Heart left ventricle (tissue), 16 donors: ENCODE measurements around the gene HADHB. TPM values are rescaled to one million over a fixed set of nuclear protein-coding genes. Genes with fewer than 3 reads are reported as not detected.

Experiments
- ATAC-seq, 4 donors: fragments of 200-7000 bp; cut with Tn5 transposase; one replicate each; pipeline ENCODE4 v1.9.1; 2020 to 2022; ENCODE audit warnings: moderate library complexity in 4 of 4, mild to moderate bottlenecking in 3 of 4, moderate number of reproducible peaks in 1 of 4
- DNase-seq, 5 donors: peaks; one replicate each; pipeline ENCODE4 v3.0.0-alpha.2; 2020
- H3K27ac ChIP-seq, 12 donors: fragments of 200-600 bp; sonication (generic) in 4 of 12; one replicate each; pipeline versions ENCODE4 v1.5.0 to v1.8.0; 2016 to 2022; ENCODE audit warnings: mild to moderate bottlenecking in 2 of 12
- H3K27me3 ChIP-seq, 9 donors: fragments of 200-600 bp; sonication (generic) in 2 of 9; one replicate each; pipeline versions ENCODE4 v1.5.1 to v1.8.0; 2016 to 2022; ENCODE audit warnings: mild to moderate bottlenecking in 3 of 9
- H3K36me3 ChIP-seq, 9 donors: fragments of 200-600 bp; sonication (generic) in 2 of 9; one replicate each; pipeline versions ENCODE4 v1.5.0 to v1.8.0; 2018 to 2022; ENCODE audit warnings: mild to moderate bottlenecking in 2 of 9
- H3K4me1 ChIP-seq, 12 donors: fragments of 200-600 bp; sonication (generic) in 4 of 12; one replicate each; pipeline versions ENCODE4 v1.5.0 to v1.8.0; 2016 to 2022; ENCODE audit warnings: mild to moderate bottlenecking in 3 of 12
- H3K4me3 ChIP-seq, 12 donors: fragments of 200-600 bp; sonication (generic) in 4 of 12; one replicate each; pipeline versions ENCODE4 v1.5.0 to v1.8.0; 2017 to 2022; ENCODE audit warnings: mild to moderate bottlenecking in 9 of 12, moderate library complexity in 4 of 12
- H3K9me3 ChIP-seq, 12 donors: fragments of 200-600 bp; sonication (generic) in 4 of 12; one replicate each; pipeline versions ENCODE4 v1.5.0 to v1.8.0; 2016 to 2022; ENCODE audit warnings: mild to moderate bottlenecking in 1 of 12
- CTCF ChIP-seq, 12 donors: fragments of 200-600 bp; sonication (generic) in 4 of 12; IDR thresholded peaks; one replicate each; pipeline versions ENCODE4 v1.5.0 to v1.8.0; 2018 to 2022; ENCODE audit warnings: antibody characterized with exemption in 12 of 12, mild to moderate bottlenecking in 5 of 12
- POLR2A ChIP-seq, 2 donors: fragments of 450-650 bp; IDR thresholded peaks; one replicate each; pipeline ENCODE4 v1.6.1; 2017; ENCODE audit warnings: antibody characterized with exemption in 2 of 2, mild to moderate bottlenecking in 2 of 2, moderate library complexity in 2 of 2
- WGBS, 4 donors: extraction: QIAGEN DNeasy Blood & Tissue Kit in 2 of 4; methylation state at CpG; one replicate each; pipeline versions ENCODE4 v1.1.5 to v1.1.7; 2013 to 2018; 5-methylcytosine and 5-hydroxymethylcytosine counted together
- intact Hi-C, 10 donors: fragments of 100-400 bp; cut with DNase I; formaldehyde crosslinking; loops; one replicate each; pipeline versions ENCODE4 v1.11.1 to v1.14.2; 2022
- long read RNA-seq, 3 donors: library from polyadenylated mRNA; unstranded; transcript quantifications; one replicate each; pipeline ENCODE4 v2.0.0, GENCODE V29; 2020 to 2021
- polyA plus RNA-seq, 2 donors: library from polyadenylated mRNA; stranded (reverse); fragments of 200-250 nt; gene quantifications; one replicate each; pipeline ENCODE4 v1.2.3, GENCODE V29; 2013
- total RNA-seq, 9 donors: library from RNA; depleted of rRNA in 2 of 9; stranded (reverse); fragments of >200 nt in 2 of 9; fragmentation: NEBNext Ultra II Directional in 3 of 9; extraction: Animal tissue kit (Norgen Biotek cat#: 25700) in 3 of 9; gene quantifications; one replicate each; pipeline versions ENCODE4 v1.1.0 to v1.2.4, GENCODE V29; 2016 to 2023
- donor health status: ischemic (EF 13 %, LVEDD 7.1; RV severe dilation, severe dysfunction).
- donor health status: healthy with polysubstance abuse.
- donor health status: DM: no; HTN: yes; CAD: no.
- donor health status: DM: no; HTN: no; CAD: no.
- donor health status: ischemic (EF 25% LVEDD 6.9; RV normal size, moderate dysfunction).
- donor health status: ischemic (EF 25% LVEDD 5.7; RV mildly dilated, moderate dysfunction).
- donor health status: healthy.
- donor health status: DM: yes; HTN: yes; CAD: no.
- donor health status: ischemic (EF 35%, LVEDD 5.7; RV mildly dilated, moderate dysfunction).
- donor health status: nonischemic (EF 11% LVEDD 7.7; RV severe dilation, severe dysfunction).
- donor health status: DM: yes; HTN: yes; CAD: no.
- donor health status: PGD.
- donor health status: ischemic (EF 29% LVEDD 5.4; RV normal size, mild dysfunction).
- donor health status: nonischemic (EF 23%, LVEDD 6.1; RV moderate dilation, normal function).

The HADHB gene
- total RNA-seq (1,000 to 10,000 TPM in 4 of 9 donors, 100 to 1,000 TPM in 5; 684 to 1,915 (median 836) TPM), polyA plus RNA-seq (100 to 1,000 TPM; 526 TPM)
- long read RNA-seq, donor 1, transcript HADHB-201 (16 exons, 2,044 nt) = major isoform, 2,197 of 2,597 reads
- long read RNA-seq, donor 1, transcript HADHB-208 (15 exons, 2,142 nt) = minor isoform, 45 of 2,597 reads
- long read RNA-seq, donor 1, partial matches to known transcripts = 245 of 2,597 reads
- long read RNA-seq, donor 1, other reads (novel, unspliced or antisense) = 107 of 2,597 reads
- long read RNA-seq, donor 2, transcript HADHB-208 (15 exons, 2,142 nt) = minor isoform, 127 of 10,016 reads
- long read RNA-seq, donor 2, transcript HADHB-201 (16 exons, 2,044 nt) = major isoform, 8,779 of 10,016 reads
- long read RNA-seq, donor 2, transcript HADHB-202 (14 exons, 1,588 nt) = minor isoform, 27 of 10,016 reads
- long read RNA-seq, donor 2, partial matches to known transcripts = 740 of 10,016 reads
- long read RNA-seq, donor 2, other reads (novel, unspliced or antisense) = 341 of 10,016 reads
- long read RNA-seq, donor 3, transcript HADHB-208 (15 exons, 2,142 nt) = minor isoform, 16 of 1,085 reads
- long read RNA-seq, donor 3, transcript HADHB-201 (16 exons, 2,044 nt) = major isoform, 938 of 1,085 reads
- long read RNA-seq, donor 3, partial matches to known transcripts = 85 of 1,085 reads
- long read RNA-seq, donor 3, other reads (novel, unspliced or antisense) = 42 of 1,085 reads

DNA sequence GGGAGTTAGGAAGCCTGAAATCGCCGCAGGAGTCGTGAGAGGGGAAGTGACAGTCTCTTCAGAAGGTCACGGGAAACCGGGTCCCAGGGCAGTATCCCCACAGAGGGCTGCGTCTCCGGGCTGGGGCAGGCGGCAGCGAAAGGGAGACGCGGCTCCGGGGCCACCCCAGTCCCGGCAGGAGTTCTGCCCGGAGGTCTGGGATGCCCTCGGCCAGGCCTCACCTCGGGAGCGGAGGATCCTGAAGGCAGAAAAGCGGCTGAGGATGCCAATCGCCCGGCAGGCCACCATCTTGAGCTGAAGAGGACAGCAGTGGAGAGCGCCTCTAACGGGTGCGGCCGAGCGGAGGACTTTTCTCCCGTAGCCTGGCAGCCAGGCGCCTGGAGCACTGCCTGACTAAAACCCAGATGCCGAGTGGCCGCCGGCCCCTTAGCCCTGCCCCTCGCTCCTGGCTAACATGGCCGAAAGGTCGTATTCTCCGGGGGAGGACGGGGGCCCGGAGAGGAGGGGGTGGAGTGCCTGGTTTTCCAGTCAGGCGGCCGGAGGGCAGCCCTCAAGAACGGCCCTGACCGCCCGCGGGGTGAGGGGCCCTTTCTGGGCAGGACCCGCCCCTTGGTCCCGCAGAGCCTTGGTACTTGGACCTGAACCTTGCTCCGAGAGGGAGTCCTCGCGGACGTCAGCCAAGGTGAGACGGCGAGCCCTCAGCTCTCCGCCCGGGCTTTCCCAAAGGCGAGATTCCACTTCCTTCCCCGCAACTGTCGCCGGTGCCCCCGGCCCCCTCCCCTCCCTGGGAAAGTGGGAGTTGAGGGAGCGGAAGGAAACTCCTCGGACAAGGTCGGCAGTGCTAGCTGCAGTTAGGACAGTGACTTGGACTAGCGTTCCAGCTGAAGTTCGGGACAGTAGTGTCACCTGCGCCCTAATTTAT, at the start of gene HADHB, which contains the start of gene HADHA:
HADHB (plus strand) TSS at position 631 of the 922 bp plus-strand sequence. CDS start 9,316 bp downstream, outside the sequence.
HADHA (minus strand) TSS at position 324 of the 922 bp plus-strand sequence; CDS start at position 288, 36 bp downstream.
- intact Hi-C loops = loop anchor here in 5 of 10 donors (2.0 to 5.0 kb wide), 6 partner anchors 28 to 98 kb away; no protein-coding TSS in a partner anchor
- WGBS, 4 donors = 0 to 1% (median 1%) methylated on average over 22 to 63 of the region's 63 CpGs
- DNase-seq = peak; percentile 89 to 95 (median 93)

DNA sequence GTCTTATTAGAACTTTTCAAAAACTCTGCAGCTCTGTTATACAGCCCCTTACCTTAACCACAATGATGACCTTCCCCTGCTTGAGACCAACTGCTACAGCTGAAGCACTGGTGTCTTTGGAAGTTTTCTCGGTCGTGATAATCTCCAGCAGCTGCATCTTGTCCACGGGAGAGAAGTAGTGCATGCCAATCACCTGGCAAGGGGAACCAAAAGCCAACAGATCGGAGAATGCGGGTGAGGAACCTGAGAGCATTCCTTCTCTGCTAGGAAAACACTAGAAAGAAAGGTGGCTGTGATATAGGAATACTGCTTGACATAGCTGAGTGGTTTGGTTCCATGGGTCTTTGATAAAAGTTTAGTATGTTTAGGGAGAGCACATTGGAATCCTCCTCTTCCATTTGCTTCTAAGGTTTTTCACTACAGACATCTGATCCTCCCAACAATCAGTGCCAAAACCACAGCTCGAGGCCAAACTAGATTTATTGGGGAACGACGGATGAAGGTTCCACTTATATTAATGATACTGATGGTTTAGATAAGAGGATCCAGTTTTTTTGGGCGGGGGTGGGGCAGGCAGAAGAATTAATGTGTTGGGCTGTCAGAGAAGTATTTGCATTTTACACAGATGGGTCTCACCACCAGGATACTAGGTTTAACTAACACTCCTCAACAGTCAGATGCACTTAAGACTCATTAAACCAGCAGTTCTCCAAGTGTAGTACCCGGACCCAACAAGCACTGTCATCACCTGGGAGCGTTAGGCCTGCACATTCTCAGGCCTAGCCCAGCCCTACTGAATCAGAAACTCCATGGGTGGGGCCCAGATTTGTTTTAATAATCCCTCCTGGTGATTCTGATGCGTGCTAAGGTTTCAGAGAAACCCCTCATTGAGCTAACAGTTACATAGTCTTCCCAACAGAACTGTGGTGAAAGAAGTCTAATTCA, 49.4 kb upstream of the HADHB start:
- peaks cover 0 to 9% (median 0%) of the 10 kb centered on the region in 12 donors for H3K4me1 ChIP-seq
- WGBS, 4 donors = 62 to 67% (median 65%) methylated on average over 12 of the region's 12 CpGs
- H3K27ac ChIP-seq = no peak overlapping the region
- intact Hi-C loops = loop anchor here in 1 of 10 donors (5.0 kb wide), 1 partner anchor 37 kb away; no protein-coding TSS in a partner anchor
- no peaks in the 10 kb centered on the region for H3K9me3 ChIP-seq
- TF ChIP-seq CTCF (IDR thresholded peaks at IDR 0.05) (no peak), POLR2A (IDR thresholded peaks at IDR 0.05) (no peak)
- H3K4me3 ChIP-seq = no peak overlapping the region
- peaks cover 0 to 100% (median 100%) of the 10 kb centered on the region in 9 donors for H3K36me3 ChIP-seq
- no peak for ATAC-seq
- DNase-seq = no peak
- no peaks in the 10 kb centered on the region for H3K27me3 ChIP-seq

More for the DNA sequence above, at the start of gene HADHB, which contains the start of gene HADHA:
- peaks cover 0 to under 1% (median 0%) of the 10 kb centered on the region in 9 donors for H3K36me3 ChIP-seq
- H3K27ac ChIP-seq = peak within 1 kb of the TSS; percentile 94 to 99 (median 98)
- peaks cover 0 to 68% (median 52%) of the 10 kb centered on the region in 12 donors for H3K4me1 ChIP-seq
- peak; percentile 91 to 97 (median 92) for ATAC-seq
- no peaks in the 10 kb centered on the region for H3K9me3 ChIP-seq
- peak within 1 kb of the TSS; percentile 59 to 97 (median 86) for H3K4me3 ChIP-seq
- TF ChIP-seq POLR2A (IDR thresholded peaks at IDR 0.05) = peak in 1 of 2 donors; percentile 78
- TF ChIP-seq CTCF (IDR thresholded peaks at IDR 0.05) = peak in 8 of 12 donors; percentile 17 to 53 (median 26)
- no peaks in the 10 kb centered on the region for H3K27me3 ChIP-seq
